ENCODE data around the gene SCFD2.

SCFD2 gene

GRCh38 chr4:52880994-52881393 lies 484.9 kb downstream of the SCFD2 start:
- peaks cover 7% of the 10 kb centered on the region for H3K36me3 Mint-ChIP-seq (ENCODE audit: low read depth)
- H3K4me3 Mint-ChIP-seq = no peak overlapping the region
- H3K27ac Mint-ChIP-seq = no peak overlapping the region
- H3K9me3 Mint-ChIP-seq = no peaks in the 10 kb centered on the region
- H3K27me3 Mint-ChIP-seq (ENCODE audit: low read depth) = no peaks in the 10 kb centered on the region
- peaks cover 2% of the 10 kb centered on the region for H3K4me1 Mint-ChIP-seq (ENCODE audit: low read depth)
- DNase-seq (ENCODE audit: low spot score) = no peak

GRCh38 chr4:52879471-52879870 lies 486.4 kb downstream of the SCFD2 start:
- Mint-ChIP-seq H3K9me3 (no peaks in the 10 kb centered on the region), H3K36me3 (ENCODE audit: low read depth) (peaks cover 2% of the 10 kb centered on the region), H3K27ac (no peak overlapping the region), H3K4me3 (no peak overlapping the region), H3K4me1 (ENCODE audit: low read depth) (peaks cover 5% of the 10 kb centered on the region), H3K27me3 (ENCODE audit: low read depth) (no peaks in the 10 kb centered on the region)
- no peak for DNase-seq (ENCODE audit: low spot score)

- H3K27ac Mint-ChIP-seq = no peak overlapping the region
- H3K27me3 Mint-ChIP-seq (ENCODE audit: low read depth) = no peaks in the 10 kb centered on the region
- no peak for DNase-seq (ENCODE audit: low spot score)
- peaks cover 2% of the 10 kb centered on the region for H3K36me3 Mint-ChIP-seq (ENCODE audit: low read depth)
- H3K9me3 Mint-ChIP-seq = no peaks in the 10 kb centered on the region
- H3K4me3 Mint-ChIP-seq = no peak overlapping the region
- peaks cover 5% of the 10 kb centered on the region for H3K4me1 Mint-ChIP-seq (ENCODE audit: low read depth)
These were observed 488.2 kb downstream of the SCFD2 start for GRCh38 chr4:52877694-52878093.

- Mint-ChIP-seq H3K27me3 (ENCODE audit: low read depth) (no peaks in the 10 kb centered on the region), H3K9me3 (no peaks in the 10 kb centered on the region), H3K4me1 (ENCODE audit: low read depth) (peaks cover 5% of the 10 kb centered on the region), H3K4me3 (no peak overlapping the region), H3K36me3 (ENCODE audit: low read depth) (peaks cover 2% of the 10 kb centered on the region), H3K27ac (no peak overlapping the region)
- no peak for DNase-seq (ENCODE audit: low spot score)
These were observed 488.8 kb downstream of the SCFD2 start for GRCh38 chr4:52877036-52877435.

- Mint-ChIP-seq H3K36me3 (ENCODE audit: low read depth) (peaks cover 2% of the 10 kb centered on the region), H3K27ac (no peak overlapping the region), H3K4me1 (ENCODE audit: low read depth) (peaks cover 5% of the 10 kb centered on the region), H3K4me3 (no peak overlapping the region), H3K27me3 (ENCODE audit: low read depth) (no peaks in the 10 kb centered on the region), H3K9me3 (no peaks in the 10 kb centered on the region)
- DNase-seq (ENCODE audit: low spot score) = no peak
These were observed 489.8 kb downstream of the SCFD2 start for GRCh38 chr4:52876069-52876468.

- no peak for DNase-seq (ENCODE audit: low spot score)
- no peak overlapping the region for H3K27ac Mint-ChIP-seq
- peaks cover 5% of the 10 kb centered on the region for H3K4me1 Mint-ChIP-seq (ENCODE audit: low read depth)
- no peaks in the 10 kb centered on the region for H3K27me3 Mint-ChIP-seq (ENCODE audit: low read depth)
- no peaks in the 10 kb centered on the region for H3K9me3 Mint-ChIP-seq
- no peak overlapping the region for H3K4me3 Mint-ChIP-seq
- peaks cover 2% of the 10 kb centered on the region for H3K36me3 Mint-ChIP-seq (ENCODE audit: low read depth)
These were observed 490.9 kb downstream of the SCFD2 start for GRCh38 chr4:52874948-52875347.

GRCh38 chr4:52873861-52874343 lies 492.0 kb downstream of the SCFD2 start:
- Mint-ChIP-seq H3K27ac (no peak overlapping the region), H3K4me1 (ENCODE audit: low read depth) (peaks cover 5% of the 10 kb centered on the region), H3K9me3 (no peaks in the 10 kb centered on the region), H3K36me3 (ENCODE audit: low read depth) (peaks cover 2% of the 10 kb centered on the region), H3K4me3 (no peak overlapping the region), H3K27me3 (ENCODE audit: low read depth) (no peaks in the 10 kb centered on the region)
- no peak for DNase-seq (ENCODE audit: low spot score)

- no peak for DNase-seq (ENCODE audit: low spot score)
- Mint-ChIP-seq H3K27ac (no peak overlapping the region), H3K4me3 (no peak overlapping the region), H3K4me1 (ENCODE audit: low read depth) (peaks cover 5% of the 10 kb centered on the region), H3K9me3 (no peaks in the 10 kb centered on the region), H3K36me3 (ENCODE audit: low read depth) (peaks cover 2% of the 10 kb centered on the region), H3K27me3 (ENCODE audit: low read depth) (no peaks in the 10 kb centered on the region)
These were observed 492.7 kb downstream of the SCFD2 start for GRCh38 chr4:52873191-52873590.

GRCh38 chr4:52870225-52870624 lies 495.6 kb downstream of the SCFD2 start:
- H3K4me3 Mint-ChIP-seq = no peak overlapping the region
- peaks cover 2% of the 10 kb centered on the region for H3K36me3 Mint-ChIP-seq (ENCODE audit: low read depth)
- no peak overlapping the region for H3K27ac Mint-ChIP-seq
- no peaks in the 10 kb centered on the region for H3K27me3 Mint-ChIP-seq (ENCODE audit: low read depth)
- H3K4me1 Mint-ChIP-seq (ENCODE audit: low read depth) = no peaks in the 10 kb centered on the region
- no peak for DNase-seq (ENCODE audit: low spot score)
- H3K9me3 Mint-ChIP-seq = no peaks in the 10 kb centered on the region

GRCh38 chr4:52869656-52870055 lies 496.2 kb downstream of the SCFD2 start:
- Mint-ChIP-seq H3K4me3 (no peak overlapping the region), H3K27me3 (ENCODE audit: low read depth) (no peaks in the 10 kb centered on the region), H3K36me3 (ENCODE audit: low read depth) (peaks cover 2% of the 10 kb centered on the region), H3K27ac (no peak overlapping the region), H3K9me3 (no peaks in the 10 kb centered on the region), H3K4me1 (ENCODE audit: low read depth) (no peaks in the 10 kb centered on the region)
- no peak for DNase-seq (ENCODE audit: low spot score)

GRCh38 chr4:52869196-52869595 lies 496.7 kb downstream of the SCFD2 start:
- Mint-ChIP-seq H3K27ac (no peak overlapping the region), H3K4me3 (no peak overlapping the region), H3K36me3 (ENCODE audit: low read depth) (peaks cover 2% of the 10 kb centered on the region), H3K9me3 (no peaks in the 10 kb centered on the region), H3K4me1 (ENCODE audit: low read depth) (no peaks in the 10 kb centered on the region), H3K27me3 (ENCODE audit: low read depth) (no peaks in the 10 kb centered on the region)
- DNase-seq (ENCODE audit: low spot score) = no peak

- Mint-ChIP-seq H3K36me3 (ENCODE audit: low read depth) (no peaks in the 10 kb centered on the region), H3K27ac (no peak overlapping the region), H3K4me3 (no peak overlapping the region), H3K4me1 (ENCODE audit: low read depth) (no peaks in the 10 kb centered on the region), H3K27me3 (ENCODE audit: low read depth) (peaks cover 6% of the 10 kb centered on the region), H3K9me3 (no peaks in the 10 kb centered on the region)
- no peak for DNase-seq (ENCODE audit: low spot score)
These were observed 497.7 kb downstream of the SCFD2 start for GRCh38 chr4:52868133-52868532.

GRCh38 chr4:52867163-52867562 lies 498.7 kb downstream of the SCFD2 start:
- peaks cover 9% of the 10 kb centered on the region for H3K27me3 Mint-ChIP-seq (ENCODE audit: low read depth)
- H3K4me3 Mint-ChIP-seq = no peak overlapping the region
- H3K36me3 Mint-ChIP-seq (ENCODE audit: low read depth) = no peaks in the 10 kb centered on the region
- no peak for DNase-seq (ENCODE audit: low spot score)
- no peaks in the 10 kb centered on the region for H3K9me3 Mint-ChIP-seq
- no peak overlapping the region for H3K27ac Mint-ChIP-seq
- H3K4me1 Mint-ChIP-seq (ENCODE audit: low read depth) = no peaks in the 10 kb centered on the region

- H3K4me3 Mint-ChIP-seq = no peak overlapping the region
- H3K36me3 Mint-ChIP-seq (ENCODE audit: low read depth) = no peaks in the 10 kb centered on the region
- no peak overlapping the region for H3K27ac Mint-ChIP-seq
- DNase-seq (ENCODE audit: low spot score) = no peak
- peaks cover under 1% of the 10 kb centered on the region for H3K4me1 Mint-ChIP-seq (ENCODE audit: low read depth)
- peaks cover 10% of the 10 kb centered on the region for H3K27me3 Mint-ChIP-seq (ENCODE audit: low read depth)
- no peaks in the 10 kb centered on the region for H3K9me3 Mint-ChIP-seq
These were observed 499.1 kb downstream of the SCFD2 start for GRCh38 chr4:52866734-52867133.

GRCh38 chr4:52865300-52865699 lies 500.6 kb downstream of the SCFD2 start:
- no peak for DNase-seq (ENCODE audit: low spot score)
- peaks cover 24% of the 10 kb centered on the region for H3K27me3 Mint-ChIP-seq (ENCODE audit: low read depth)
- H3K4me1 Mint-ChIP-seq (ENCODE audit: low read depth) = peaks cover 5% of the 10 kb centered on the region
- no peaks in the 10 kb centered on the region for H3K36me3 Mint-ChIP-seq (ENCODE audit: low read depth)
- no peak overlapping the region for H3K27ac Mint-ChIP-seq
- H3K4me3 Mint-ChIP-seq = no peak overlapping the region
- H3K9me3 Mint-ChIP-seq = no peaks in the 10 kb centered on the region
